Endothelial cell of umbilical vein (primary cell): ENCODE results near the gene CYTH1. TPM values are rescaled to one million over a fixed set of nuclear protein-coding genes. Genes with fewer than 3 reads are reported as not detected.

ENCODE experiments used
- BruUV-seq: library from RNA; stranded (reverse); fragments of 400-500 nt; replicated peaks from 2 replicates; lab custom pipeline; 2021; lab: Mats Ljungman, UMichigan
- CTCF ChIA-PET: fragments of 300-600, 350-600 bp; sonication (Branson Sonifier 250); formaldehyde crosslinking; loops from one replicate; lab custom pipeline; 2021; ENCODE audit warnings: antibody characterized with exemption, inconsistent platforms; lab: Charles Lee
- POLR2A ChIA-PET: fragments of 300-600, 350-600 bp; sonication (Branson Sonifier 250); formaldehyde crosslinking; loops from one replicate; lab custom pipeline; 2021; ENCODE audit warnings: antibody characterized with exemption, inconsistent platforms; lab: Charles Lee
- DNase-seq: peaks from one replicate; pipeline ENCODE4 v3.0.0-alpha.2; 2011; ENCODE audit warnings: low read depth, low spot score
- FAIRE-seq: peaks from 2 replicates; lab custom pipeline; 2011; peaks lifted over from hg19 to GRCh38; lab: Jason Lieb, UNC
- H2AFZ ChIP-seq: 2 replicates; pipeline ENCODE4 v1.6.0; 2012; ENCODE audit warnings: low read depth, low read length, control low read depth, inconsistent platforms
- H3K27ac ChIP-seq: 2 replicates; pipeline ENCODE4 v1.5.1; 2011; ENCODE audit warnings: low read depth, mild to moderate bottlenecking, control low read depth, low read length, moderate library complexity; ENCODE audit not compliant: insufficient read depth
- H3K27me3 ChIP-seq, 2 experiments: 2 replicates each; pipeline versions ENCODE4 v1.6.0 to v1.6.1; 2011; ENCODE audit warnings: low read length in 2 of 2, mixed read lengths in 1 of 2; ENCODE audit not compliant: control insufficient read depth in 2 of 2, insufficient read depth in 2 of 2
- H3K36me3 ChIP-seq, 2 experiments: 2 replicates in 1 of 2; 3 replicates in 1 of 2; pipeline ENCODE4 v1.5.1; 2011; ENCODE audit warnings: low read length in 2 of 2, mild to moderate bottlenecking in 1 of 2, moderate library complexity in 1 of 2; ENCODE audit not compliant: control insufficient read depth in 2 of 2, insufficient read depth in 2 of 2; ENCODE audit errors: extremely low read depth in 1 of 2
- H3K4me1 ChIP-seq: 3 replicates; pipeline ENCODE4 v1.5.1; 2011; ENCODE audit warnings: mild to moderate bottlenecking, low read length; ENCODE audit not compliant: control insufficient read depth, insufficient read depth; ENCODE audit errors: extremely low read depth
- H3K4me2 ChIP-seq: 2 replicates; pipeline ENCODE4 v1.6.1; 2011; ENCODE audit warnings: low read length, control low read depth, mixed read lengths; ENCODE audit not compliant: insufficient read depth
- H3K4me3 ChIP-seq, 3 experiments: fragments of 200-600 bp in 1 of 3; sonication (generic), shearing (Covaris generic) in 1 of 3; replicated peaks in 1 of 3; 2 replicates each; pipeline ENCODE4 v1.5.1; 2011 to 2016; ENCODE audit warnings: control low read depth in 3 of 3, low read length in 3 of 3, mild to moderate bottlenecking in 2 of 3, inconsistent platforms in 1 of 3, low read depth in 1 of 3, moderate library complexity in 1 of 3; ENCODE audit not compliant: insufficient read depth in 1 of 3
- H3K79me2 ChIP-seq: 2 replicates; pipeline ENCODE4 v1.6.0; 2012; ENCODE audit warnings: low read length, inconsistent platforms; ENCODE audit not compliant: control insufficient read depth, insufficient read depth
- H3K9ac ChIP-seq: replicated peaks from 2 replicates; pipeline ENCODE3; 2011; ENCODE audit warnings: low read length, control low read depth; ENCODE audit not compliant: insufficient read depth; ENCODE audit errors: extremely low read depth
- H3K9me1 ChIP-seq: replicated peaks from 3 replicates; pipeline ENCODE4 v1.6.0; 2011; ENCODE audit warnings: mild to moderate bottlenecking, low read length; ENCODE audit not compliant: control insufficient read depth, insufficient read depth; ENCODE audit errors: extremely low read depth
- H3K9me3 ChIP-seq: replicated peaks from 2 replicates; pipeline ENCODE4 v1.5.1; 2012; ENCODE audit warnings: low read length, inconsistent platforms; ENCODE audit not compliant: control insufficient read depth, insufficient read depth
- H4K20me1 ChIP-seq: replicated peaks from 2 replicates; pipeline ENCODE3; 2011; ENCODE audit warnings: mild to moderate bottlenecking, low read length; ENCODE audit not compliant: control insufficient read depth, insufficient read depth; ENCODE audit errors: extremely low read depth
- EZH2 ChIP-seq: IDR thresholded peaks from 2 replicates; pipeline ENCODE4 v1.6.1; 2012; ENCODE audit warnings: borderline replicate concordance, low read depth, mild to moderate bottlenecking, moderate library complexity, low read length, inconsistent platforms; ENCODE audit not compliant: severe bottlenecking
- FOS ChIP-seq: IDR thresholded peaks from 2 replicates; pipeline ENCODE4 v1.6.1; 2011; ENCODE audit warnings: mild to moderate bottlenecking, low read length, moderate library complexity, borderline replicate concordance; ENCODE audit not compliant: insufficient read depth
- GATA2 ChIP-seq: IDR thresholded peaks from 2 replicates; pipeline ENCODE4 v1.7.0; 2011; ENCODE audit warnings: low read depth, mild to moderate bottlenecking, moderate library complexity, mixed read lengths, low read length; ENCODE audit not compliant: insufficient read length, insufficient read depth
- JUN ChIP-seq: IDR thresholded peaks from 2 replicates; pipeline ENCODE4 v1.6.1; 2011; ENCODE audit warnings: borderline replicate concordance, low read depth; ENCODE audit not compliant: insufficient read length, insufficient read depth
- POLR2A ChIP-seq: IDR thresholded peaks from 2 replicates; pipeline ENCODE4 v1.6.1; 2012; ENCODE audit warnings: low read depth, mild to moderate bottlenecking, control low read depth, low read length
- POLR2AphosphoS5 ChIP-seq: IDR thresholded peaks from 2 replicates; pipeline ENCODE4 v1.6.1; 2012; ENCODE audit warnings: low read depth, mild to moderate bottlenecking, control low read depth, low read length, moderate library complexity; ENCODE audit not compliant: insufficient read depth
- dilution Hi-C: fragments of 300-500 bp; cut with MboI; formaldehyde crosslinking; loops from one replicate; pipeline ENCODE4 v1.15.0; 2019; ENCODE audit warnings: low sequenced_read_pairs; ENCODE audit not compliant: extremely low pct_ligation_motif_present
- intact Hi-C: fragments of 100-400 bp; cut with micrococcal nuclease; formaldehyde crosslinking; loops from one replicate; pipeline ENCODE4 v1.10.0; 2022
- polyA plus RNA-seq, 4 experiments: library from polyadenylated mRNA; depleted of rRNA in 3 of 4; stranded (reverse) in 3 of 4; unstranded in 1 of 4; fragments of >200 nt; gene quantifications; 2 replicates each; pipeline versions ENCODE4 v1.2.1 to v1.2.3, GENCODE V29; 2011 to 2012; ENCODE audit warnings: missing spikeins in 1 of 4
- total RNA-seq: library from RNA; stranded (reverse); gene quantifications from 2 replicates; pipeline ENCODE4 v1.2.3, GENCODE V29; 2021
- TF ChIP-seq, protein P1 (sequence below), 2 donors: IDR thresholded peaks; 1 replicate in 1 of 2; 2 replicates in 1 of 2; pipeline ENCODE4 v1.5.1; 2011; ENCODE audit warnings: low read length in 2 of 2, mild to moderate bottlenecking in 2 of 2, moderate library complexity in 2 of 2, control low read depth in 1 of 2, inconsistent platforms in 1 of 2, low read depth in 1 of 2; ENCODE audit not compliant: insufficient read depth in 1 of 2; ENCODE audit errors: extremely low read depth in 1 of 2
- TF ChIP-seq, protein P2 (sequence below): IDR thresholded peaks from 2 replicates; pipeline ENCODE4 v1.6.1; 2011; ENCODE audit not compliant: insufficient read depth, insufficient read length

CYTH1 gene
- total and polyA plus RNA-seq, 2 donors (not counting 3 experiments of a cell fraction or from before 2014, with no cell fraction given) = 35.9 to 49.9 TPM

DNA sequence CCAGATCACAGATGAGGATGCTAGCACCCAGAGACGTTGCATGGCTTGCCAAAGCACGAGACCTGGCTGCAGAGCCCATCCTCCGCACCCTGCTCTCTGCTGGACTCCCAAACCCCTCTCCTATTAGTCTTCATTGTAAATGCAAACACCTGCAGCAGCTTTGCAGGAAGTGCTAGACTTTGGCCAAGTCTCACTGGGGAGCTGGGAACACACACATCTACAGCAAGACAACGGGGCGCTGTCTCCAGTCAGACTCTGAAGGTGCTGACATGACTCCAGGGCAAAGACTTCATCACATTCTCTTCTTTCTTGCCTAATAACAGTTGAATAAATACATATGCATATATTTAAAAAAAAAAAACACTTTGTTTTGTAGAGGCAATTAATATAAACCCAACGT, 43.8 kb downstream of the CYTH1 start:
- Histone ChIP-seq H3K9ac (no peak overlapping the region), H3K79me2 (peaks cover 19% of the 10 kb centered on the region), H3K9me3 (no peaks in the 10 kb centered on the region), H3K27me3 (no peaks in the 10 kb centered on the region), H3K4me2 (no peak overlapping the region), H3K9me1 (no peaks in the 10 kb centered on the region), H3K36me3 (no peaks in the 10 kb centered on the region), H4K20me1 (no peaks in the 10 kb centered on the region), H3K4me1 (peaks cover 33% of the 10 kb centered on the region), H3K27ac (no peak overlapping the region), H3K4me3 (no peak overlapping the region), H2AFZ (no peak overlapping the region)
- DNase-seq (no peak), FAIRE-seq (no peak)
- ChIA-PET POLR2A (no interaction called here), CTCF (interaction anchor here (1.2 to 2.1 kb wide), 3 partner anchors 11 to 241 kb away, joined by 3 to 9 read pairs (median 8); no protein-coding TSS in a partner anchor)
- intact Hi-C loops = no loop called here
- BruUV-seq = no TSS peak
- dilution Hi-C loops = no loop called here
- TF ChIP-seq JUN (no peak), GATA2 (no peak), POLR2A (no peak), POLR2AphosphoS5 (no peak), FOS (no peak), EZH2 (no peak)
- TF ChIP-seq, protein P1, sequence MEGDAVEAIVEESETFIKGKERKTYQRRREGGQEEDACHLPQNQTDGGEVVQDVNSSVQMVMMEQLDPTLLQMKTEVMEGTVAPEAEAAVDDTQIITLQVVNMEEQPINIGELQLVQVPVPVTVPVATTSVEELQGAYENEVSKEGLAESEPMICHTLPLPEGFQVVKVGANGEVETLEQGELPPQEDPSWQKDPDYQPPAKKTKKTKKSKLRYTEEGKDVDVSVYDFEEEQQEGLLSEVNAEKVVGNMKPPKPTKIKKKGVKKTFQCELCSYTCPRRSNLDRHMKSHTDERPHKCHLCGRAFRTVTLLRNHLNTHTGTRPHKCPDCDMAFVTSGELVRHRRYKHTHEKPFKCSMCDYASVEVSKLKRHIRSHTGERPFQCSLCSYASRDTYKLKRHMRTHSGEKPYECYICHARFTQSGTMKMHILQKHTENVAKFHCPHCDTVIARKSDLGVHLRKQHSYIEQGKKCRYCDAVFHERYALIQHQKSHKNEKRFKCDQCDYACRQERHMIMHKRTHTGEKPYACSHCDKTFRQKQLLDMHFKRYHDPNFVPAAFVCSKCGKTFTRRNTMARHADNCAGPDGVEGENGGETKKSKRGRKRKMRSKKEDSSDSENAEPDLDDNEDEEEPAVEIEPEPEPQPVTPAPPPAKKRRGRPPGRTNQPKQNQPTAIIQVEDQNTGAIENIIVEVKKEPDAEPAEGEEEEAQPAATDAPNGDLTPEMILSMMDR (IDR thresholded peaks at IDR 0.05; ENCODE audit: extremely low read depth in 1 of 2, insufficient read depth in 1 of 2, low read depth in 1 of 2, low read length in 2 of 2) = no peak
- TF ChIP-seq, protein P2, sequence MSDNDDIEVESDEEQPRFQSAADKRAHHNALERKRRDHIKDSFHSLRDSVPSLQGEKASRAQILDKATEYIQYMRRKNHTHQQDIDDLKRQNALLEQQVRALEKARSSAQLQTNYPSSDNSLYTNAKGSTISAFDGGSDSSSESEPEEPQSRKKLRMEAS = no peak
